ENCODE data around the gene HMG20B. TPM values are rescaled to one million over a fixed set of nuclear protein-coding genes. Genes with fewer than 3 reads are reported as not detected.

HMG20B gene
- 100 to 1,000 TPM in 3 of 5 donors, 10 to 100 TPM in 2; 39.8 to 638 (median 160) TPM for total RNA-seq
- 100 to 1,000 TPM in 1 of 3 donors, 10 to 100 TPM in 2; 79.5 to 103 (median 80.6) TPM for polyA plus RNA-seq
- long read RNA-seq, donor 1, transcript HMG20B-202 (10 exons, 1,596 nt): major isoform, 16 of 30 reads
- long read RNA-seq, donor 1, partial matches to known transcripts: 11 of 30 reads
- long read RNA-seq, donor 1, other reads (novel, unspliced or antisense): 0 of 30 reads
- long read RNA-seq, donor 2, transcript HMG20B-202 (10 exons, 1,596 nt): major isoform, 21 of 29 reads
- long read RNA-seq, donor 2, partial matches to known transcripts: 5 of 29 reads
- long read RNA-seq, donor 2, other reads (novel, unspliced or antisense): 0 of 29 reads
- long read RNA-seq, donor 3, transcript HMG20B-202 (10 exons, 1,596 nt): major isoform, 8 of 13 reads
- long read RNA-seq, donor 3, partial matches to known transcripts: 0 of 13 reads
- long read RNA-seq, donor 3, other reads (novel, unspliced or antisense): 0 of 13 reads
- long read RNA-seq, donor 4, partial matches to known transcripts: 0 of 1 reads
- long read RNA-seq, donor 4, other reads (novel, unspliced or antisense): 0 of 1 reads
- long read RNA-seq, donor 5, transcript HMG20B-202 (10 exons, 1,596 nt): major isoform, 23 of 49 reads
- long read RNA-seq, donor 5, partial matches to known transcripts: 22 of 49 reads
- long read RNA-seq, donor 5, other reads (novel, unspliced or antisense): 0 of 49 reads
- long read RNA-seq, donor 6, transcript HMG20B-202 (10 exons, 1,596 nt): major isoform, 41 of 110 reads
- long read RNA-seq, donor 6, partial matches to known transcripts: 55 of 110 reads
- long read RNA-seq, donor 6, other reads (novel, unspliced or antisense): 5 of 110 reads
- long read RNA-seq, donor 7, transcript HMG20B-202 (10 exons, 1,596 nt): major isoform, 21 of 46 reads
- long read RNA-seq, donor 7, partial matches to known transcripts: 20 of 46 reads
- long read RNA-seq, donor 7, other reads (novel, unspliced or antisense): 0 of 46 reads
- long read RNA-seq, donor 8, transcript HMG20B-202 (10 exons, 1,596 nt): major isoform, 16 of 27 reads
- long read RNA-seq, donor 8, partial matches to known transcripts: 5 of 27 reads
- long read RNA-seq, donor 8, other reads (novel, unspliced or antisense): 0 of 27 reads
- long read RNA-seq, donor 9, transcript HMG20B-209 (3 exons, 806 nt): major isoform, 6 of 14 reads
- long read RNA-seq, donor 9, transcript HMG20B-202 (10 exons, 1,596 nt): major isoform, 6 of 14 reads
- long read RNA-seq, donor 9, partial matches to known transcripts: 0 of 14 reads
- long read RNA-seq, donor 9, other reads (novel, unspliced or antisense): 0 of 14 reads
- long read RNA-seq, donor 10, transcript HMG20B-202 (10 exons, 1,596 nt): major isoform, 10 of 11 reads
- long read RNA-seq, donor 10, partial matches to known transcripts: 0 of 11 reads
- long read RNA-seq, donor 10, other reads (novel, unspliced or antisense): 0 of 11 reads

- no peaks in the 10 kb centered on the region for H3K9me3 ChIP-seq
- H3K4me1 ChIP-seq: peaks cover 23 to 51% (median 40%) of the 10 kb centered on the region in 4 donors
- TF ChIP-seq EP300 (IDR thresholded peaks at IDR 0.05) (no peak), POLR2A (IDR thresholded peaks at IDR 0.05) (no peak)
- intact Hi-C loops (cut with DNase I; ENCODE audit: low total_unique reads): no loop called here
- H3K36me3 ChIP-seq: peaks cover 0 to 24% (median 14%) of the 10 kb centered on the region in 4 donors
- 0 to 1% (median 0%) methylated on average over 18 to 30 of the region's 30 CpGs; no CpG with 5 or more reads in 1 of the 5 donors for WGBS, 5 donors
- no peaks in the 10 kb centered on the region for H3K27me3 ChIP-seq
- H3K27ac ChIP-seq: peak within 1 kb of the TSS; percentile 81 to 93 (median 87)
- DNase-seq: no peak
- peak within 1 kb of the TSS; percentile 89 to 97 (median 91) for H3K4me3 ChIP-seq
Measured at GRCh38 chr19:3572855-3573161, at the start of gene HMG20B. TSS of gene HMG20B (plus strand) at chr19:3572944. CDS start at chr19:3573310, 366 bp downstream.

GRCh38 chr19:3523361-3524077, 49.2 kb upstream of the HMG20B start:
- 89 to 94% (median 91%) methylated on average over 16 to 21 of the region's 21 CpGs for WGBS, 5 donors
- intact Hi-C loops (cut with DNase I; ENCODE audit: low total_unique reads): no loop called here
- TF ChIP-seq EP300 (IDR thresholded peaks at IDR 0.05) (no peak), POLR2A (IDR thresholded peaks at IDR 0.05) (no peak), POLR2AphosphoS5 (IDR thresholded peaks at IDR 0.05) (no peak)
- H3K9me3 ChIP-seq: no peaks in the 10 kb centered on the region
- peaks cover 51 to 93% (median 91%) of the 10 kb centered on the region in 4 donors for H3K36me3 ChIP-seq
- no peak overlapping the region for H3K27ac ChIP-seq
- no peak overlapping the region for H3K4me3 ChIP-seq
- peaks cover 0 to 14% (median 6%) of the 10 kb centered on the region in 4 donors for H3K4me1 ChIP-seq
- no peak for DNase-seq
- no peaks in the 10 kb centered on the region for H3K27me3 ChIP-seq

- intact Hi-C loops (cut with DNase I; ENCODE audit: low total_unique reads): no loop called here
- Histone ChIP-seq H3K4me3 (no peak overlapping the region), H3K27ac (no peak overlapping the region), H3K36me3 (peaks cover 51 to 92% (median 84%) of the 10 kb centered on the region in 4 donors), H3K27me3 (no peaks in the 10 kb centered on the region), H3K9me3 (no peaks in the 10 kb centered on the region), H3K4me1 (peaks cover 0 to 12% (median 6%) of the 10 kb centered on the region in 4 donors)
- TF ChIP-seq POLR2A (IDR thresholded peaks at IDR 0.05): no peak
- no peak for TF ChIP-seq CTCF (IDR thresholded peaks at IDR 0.05)
- TF ChIP-seq EP300 (IDR thresholded peaks at IDR 0.05): no peak
- TF ChIP-seq POLR2AphosphoS5 (IDR thresholded peaks at IDR 0.05): no peak
- DNase-seq: no peak
- WGBS, 5 donors: 92 to 94% (median 94%) methylated on average over 26 to 33 of the region's 33 CpGs
Measured at GRCh38 chr19:3524078-3524842, 48.5 kb upstream of the HMG20B start.

GRCh38 chr19:3524904-3525451, 47.8 kb upstream of the HMG20B start:
- TF ChIP-seq CTCF (IDR thresholded peaks at IDR 0.05) (no peak), POLR2A (IDR thresholded peaks at IDR 0.05) (no peak), POLR2AphosphoS5 (IDR thresholded peaks at IDR 0.05) (no peak), EP300 (IDR thresholded peaks at IDR 0.05) (no peak)
- 93 to 97% (median 95%) methylated on average over 20 of the region's 20 CpGs for WGBS, 5 donors
- Histone ChIP-seq H3K27me3 (no peaks in the 10 kb centered on the region), H3K36me3 (peaks cover 51 to 85% (median 77%) of the 10 kb centered on the region in 4 donors), H3K4me1 (peaks cover 0 to 11% (median 5%) of the 10 kb centered on the region in 4 donors), H3K4me3 (no peak overlapping the region), H3K9me3 (no peaks in the 10 kb centered on the region), H3K27ac (no peak overlapping the region)
- intact Hi-C loops (cut with DNase I; ENCODE audit: low total_unique reads): no loop called here
- no peak for DNase-seq

All from stomach (tissue), 19 donors.